ELF-1 (cell line): Measurements from ENCODE around the gene NAGK.
"Not testable (repeated sequence)": the region's sequence is repeated elsewhere in the genome, so short reads cannot be mapped to it uniquely, and the experiment has no call there.

Experiments used
- DNase-seq: peaks from one replicate; pipeline ENCODE4 v3.0.0-alpha.2; 2016; ENCODE audit warnings: low read depth, low spot score

Gene NAGK

DNA sequence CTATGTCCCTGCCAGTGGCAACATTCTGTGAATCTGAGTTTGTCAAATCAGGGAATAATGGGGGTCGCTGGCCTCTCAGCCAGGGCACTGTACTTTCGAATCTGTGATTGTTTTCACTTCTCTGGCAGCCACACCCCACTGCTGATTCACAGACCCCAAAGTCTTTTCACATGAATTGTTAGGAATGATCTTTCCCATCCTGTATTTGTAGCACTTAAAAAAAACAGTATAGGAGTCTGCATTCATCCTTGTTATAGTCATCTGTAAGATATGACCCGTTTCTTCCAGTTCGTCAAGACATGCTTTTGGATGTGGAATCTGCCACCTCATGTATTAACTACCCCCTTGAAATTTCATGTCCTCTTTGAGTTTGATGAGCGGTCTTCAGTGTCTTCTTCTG is 928 bp downstream of the NAGK start:
- DNase-seq, result no peak

DNA sequence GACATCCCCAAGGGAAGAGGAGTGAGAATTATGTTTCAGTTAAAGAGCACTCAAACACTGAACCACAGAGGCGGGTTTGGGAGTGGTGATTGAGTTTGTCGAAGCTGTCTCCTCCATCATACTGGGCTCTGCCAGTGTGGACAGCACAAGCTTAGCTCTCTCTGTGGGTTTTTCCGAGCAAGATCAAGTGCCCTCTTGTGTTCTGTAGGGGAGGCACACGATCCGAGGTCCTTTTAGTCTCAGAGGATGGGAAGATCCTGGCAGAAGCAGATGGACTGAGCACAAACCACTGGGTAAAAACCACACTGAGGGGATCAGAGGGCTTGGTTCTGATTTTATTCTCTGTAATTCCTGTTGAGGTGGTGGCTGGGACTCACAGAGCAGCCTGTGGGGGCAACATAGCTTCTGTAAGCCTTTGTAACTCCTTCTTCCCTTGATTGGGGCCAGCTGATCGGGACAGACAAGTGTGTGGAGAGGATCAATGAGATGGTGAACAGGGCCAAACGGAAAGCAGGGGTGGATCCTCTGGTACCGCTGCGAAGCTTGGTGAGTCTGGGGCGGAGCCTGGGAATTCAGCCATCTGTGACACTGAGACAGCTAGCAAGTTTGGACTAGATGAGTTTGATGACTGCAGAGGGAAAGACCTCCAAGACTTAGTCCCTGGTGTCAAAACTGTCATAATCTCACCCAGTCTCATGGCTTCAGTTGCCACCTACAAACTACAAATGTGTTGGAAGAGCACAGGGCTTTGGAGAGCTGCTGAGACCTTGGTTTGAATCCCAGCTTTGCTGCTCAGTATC is 2.0 kb downstream of the NAGK start:
- DNase-seq, result peak; percentile 57

- DNase-seq, result no peak
These were observed 3.4 kb downstream of the NAGK start for GRCh38 chr2:71071681-71072398.

DNA sequence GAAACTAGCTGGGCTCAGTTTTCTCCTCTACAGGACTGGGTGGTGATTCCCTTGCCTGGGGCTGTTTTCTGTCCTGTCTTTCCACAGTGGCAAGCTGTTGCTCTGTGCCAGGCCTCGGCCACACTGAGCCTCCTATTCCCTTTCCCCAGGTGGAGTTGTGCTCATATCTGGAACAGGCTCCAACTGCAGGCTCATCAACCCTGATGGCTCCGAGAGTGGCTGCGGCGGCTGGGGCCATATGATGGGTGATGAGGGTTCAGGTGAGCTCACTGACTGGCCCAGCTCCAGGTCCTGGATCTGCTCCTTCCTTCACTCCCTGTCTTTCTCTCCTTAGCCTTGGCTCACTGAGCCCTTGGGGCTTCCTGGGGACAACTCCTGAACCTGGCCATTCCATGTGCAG is 4.0 kb downstream of the NAGK start:
- DNase-seq, result no peak

GRCh38 chr2:71073475-71073874 is 5.0 kb downstream of the NAGK start:
- no peak for DNase-seq

- DNase-seq, result no peak
These were observed 6.5 kb downstream of the NAGK start for GRCh38 chr2:71074893-71075395.

DNA sequence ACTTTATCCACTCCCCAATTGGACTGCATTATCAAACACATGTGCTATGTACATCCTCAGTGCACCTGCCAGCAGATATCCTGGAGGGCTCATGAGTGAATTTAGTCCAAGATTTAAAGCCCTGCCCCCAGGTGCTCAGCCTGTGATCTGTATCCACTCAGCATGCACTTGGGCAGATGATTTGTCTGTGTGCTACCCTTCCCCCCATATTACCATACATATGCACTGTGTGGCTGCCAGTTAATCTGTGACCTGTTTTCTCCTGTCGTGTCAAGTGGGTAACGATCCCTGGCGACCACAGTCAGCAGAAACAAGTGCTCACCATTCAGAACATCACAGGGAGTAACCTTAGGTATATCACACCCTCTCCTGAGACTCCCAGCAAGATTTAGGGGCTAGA is 10.2 kb downstream of the NAGK start:
- DNase-seq, result no peak

DNA sequence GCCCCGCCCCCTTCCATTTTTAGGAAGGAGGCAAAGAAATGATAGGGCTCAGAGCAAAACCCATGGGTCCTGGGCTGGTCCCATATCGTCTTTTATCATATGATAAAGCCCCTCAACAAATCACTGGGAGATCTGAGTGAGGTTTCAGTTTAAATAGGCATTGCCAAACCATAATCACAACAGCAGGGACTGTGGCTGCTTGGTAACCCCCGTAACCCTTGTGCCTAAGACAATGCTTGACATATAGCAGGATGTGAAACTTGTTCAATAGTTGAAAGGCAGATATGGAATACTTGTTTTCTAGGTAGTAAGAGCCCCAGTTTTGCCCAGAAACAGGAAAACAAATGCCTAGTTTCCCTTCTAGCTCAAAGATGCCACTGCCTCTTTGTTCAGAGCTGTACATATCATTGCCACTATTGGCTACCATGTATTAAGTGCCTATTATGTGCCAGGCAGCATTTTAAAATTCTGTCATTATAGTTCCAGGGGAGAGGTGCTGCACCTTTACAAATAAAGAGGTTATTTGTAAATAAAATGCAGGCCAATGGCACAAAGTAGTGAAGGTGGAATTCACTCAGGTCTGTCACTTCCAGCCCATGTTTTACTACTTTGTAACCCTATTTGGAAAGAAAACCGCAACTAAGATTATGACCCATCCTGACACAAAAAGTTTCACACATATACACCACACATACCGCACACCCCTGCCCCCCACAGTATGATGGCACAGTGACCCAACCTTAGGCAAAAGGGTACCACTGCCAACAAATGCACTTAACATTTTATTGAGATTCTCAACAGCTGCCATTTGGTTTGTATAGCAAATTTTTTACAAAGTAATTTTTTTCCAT is 14.2 kb downstream of the NAGK start:
- no peak for DNase-seq

DNA sequence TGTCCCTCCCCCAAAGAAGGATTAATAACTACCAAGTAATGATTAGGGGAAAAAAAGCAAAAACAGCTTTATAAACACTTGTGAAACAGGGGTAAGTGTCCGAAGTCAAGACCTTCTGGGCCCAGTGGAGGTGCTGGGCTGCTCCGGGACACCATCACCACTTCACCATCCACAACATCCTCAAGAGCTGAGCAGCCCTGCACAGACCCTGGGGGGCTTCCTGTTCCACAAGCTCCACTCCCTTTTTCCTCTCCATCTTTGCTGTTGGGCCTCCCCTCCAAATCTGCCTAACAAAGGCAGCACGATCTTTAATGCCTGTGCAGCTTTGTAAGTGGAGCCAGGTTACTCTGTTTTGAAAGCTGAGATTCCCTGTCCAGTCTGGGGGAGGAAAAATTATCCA is 14.8 kb downstream of the NAGK start:
- DNase-seq, result not testable (repeated sequence)

DNA sequence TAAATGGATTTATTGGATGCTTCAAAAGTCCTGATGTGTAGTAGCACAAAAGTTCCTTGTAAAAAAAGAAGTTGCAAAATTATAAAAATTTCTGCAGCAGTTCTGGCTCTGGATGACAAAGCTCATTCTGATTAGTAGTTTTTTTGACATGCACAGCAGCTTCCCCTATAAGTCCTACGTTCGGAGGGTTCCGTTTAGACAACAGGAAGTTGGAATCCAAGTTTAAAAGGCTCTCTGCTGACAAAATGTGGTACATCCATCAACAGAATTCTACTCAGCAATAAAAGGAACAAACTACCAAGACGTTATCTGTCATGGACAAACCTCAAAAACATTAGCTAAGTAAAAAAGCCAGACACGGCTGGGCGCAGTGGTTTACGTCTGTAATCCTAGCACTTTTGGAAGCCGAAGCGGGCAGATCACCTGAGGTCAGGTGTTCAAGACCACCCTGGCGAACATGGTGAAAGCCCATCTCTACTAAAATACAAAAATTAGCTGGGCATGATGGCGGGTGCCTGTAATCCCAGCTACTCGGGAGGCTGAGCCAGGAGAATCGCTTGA is 15.4 kb downstream of the NAGK start:
- not testable (repeated sequence) for DNase-seq

DNA sequence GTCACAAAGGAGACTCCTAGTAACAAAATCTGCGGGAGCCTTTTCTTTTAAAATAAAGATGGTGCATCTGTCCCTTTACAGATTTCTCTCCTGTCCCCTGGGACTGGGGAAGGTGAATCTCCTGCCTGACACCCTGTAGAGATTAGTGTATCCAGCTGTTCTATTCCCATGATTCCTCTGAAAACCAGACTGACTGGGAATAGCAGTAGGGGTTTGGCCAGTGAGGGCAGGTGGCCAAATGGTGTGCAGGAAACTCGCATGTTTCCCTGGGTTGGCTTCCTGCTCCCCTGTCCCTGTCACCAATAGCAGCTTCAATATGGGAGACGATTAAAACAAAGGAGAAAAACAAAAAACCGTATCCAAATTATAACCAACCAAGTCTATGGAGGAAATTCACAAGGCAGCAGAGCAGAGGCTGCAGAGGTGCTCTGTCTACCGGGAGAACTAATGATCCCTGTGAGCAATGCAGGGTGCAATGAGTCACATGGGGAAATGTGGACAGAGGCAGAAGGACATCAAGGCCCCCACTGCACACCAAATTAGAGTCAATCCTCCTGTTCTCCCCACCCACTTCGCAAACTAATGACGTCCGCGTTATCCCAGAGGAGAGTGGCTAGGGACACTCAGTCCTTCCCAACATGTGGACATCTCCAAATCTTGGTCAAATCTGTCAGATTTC is 17.0 kb downstream of the NAGK start:
- not testable (repeated sequence) for DNase-seq

DNA sequence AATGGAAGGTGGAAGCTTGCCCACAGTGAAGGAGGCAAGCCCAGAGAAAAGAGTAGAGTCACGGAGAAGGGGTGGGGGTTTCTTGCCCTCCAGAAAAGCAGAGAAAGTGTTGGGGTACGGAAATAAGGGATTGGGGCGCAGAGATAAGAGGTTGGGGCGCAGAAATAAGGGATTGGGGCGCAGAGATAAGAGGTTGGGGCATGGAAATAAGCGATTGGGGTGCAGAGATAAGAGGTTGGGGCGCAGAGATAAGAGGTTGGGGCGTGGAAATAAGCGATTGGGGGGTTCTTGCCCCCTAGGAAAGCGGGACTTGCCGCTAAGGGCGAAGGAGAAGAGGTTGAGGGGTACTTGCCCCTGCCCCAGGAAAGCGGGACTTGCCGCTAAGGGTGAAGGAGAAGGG is 21.0 kb downstream of the NAGK start:
- not testable (repeated sequence) for DNase-seq

GRCh38 chr2:71091808-71092207 is 23.4 kb downstream of the NAGK start:
- DNase-seq, result peak; percentile 32

GRCh38 chr2:71092491-71093260 is 24.2 kb downstream of the NAGK start:
- DNase-seq, result not testable (repeated sequence)

- DNase-seq, result peak; percentile 58
These were observed 31.9 kb downstream of the NAGK start for GRCh38 chr2:71100195-71100964.

- no peak for DNase-seq
These were observed 33.2 kb downstream of the NAGK start for GRCh38 chr2:71101656-71102055.

GRCh38 chr2:71102981-71103681 is 34.7 kb downstream of the NAGK start:
- DNase-seq, result peak; percentile 44

DNA sequence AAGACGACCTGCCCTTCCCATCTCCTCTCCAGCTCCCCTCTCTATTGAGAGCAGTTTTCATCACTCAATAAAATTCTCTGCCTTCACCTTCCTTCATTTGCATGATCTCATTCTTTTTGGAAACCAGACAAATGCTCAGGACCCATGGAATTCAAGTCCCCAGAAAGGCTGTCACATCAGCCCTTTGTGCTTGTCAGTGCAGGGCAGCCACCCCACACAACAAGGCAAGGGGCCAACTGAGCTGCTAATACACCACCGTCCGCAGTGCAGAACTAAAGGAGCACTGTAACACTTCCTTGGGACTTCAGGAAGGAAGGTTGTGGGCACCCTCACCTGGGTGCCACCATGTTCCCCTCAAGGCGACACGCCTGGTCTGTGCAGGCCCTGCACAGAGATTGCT is 35.4 kb downstream of the NAGK start:
- DNase-seq, result no peak

DNA sequence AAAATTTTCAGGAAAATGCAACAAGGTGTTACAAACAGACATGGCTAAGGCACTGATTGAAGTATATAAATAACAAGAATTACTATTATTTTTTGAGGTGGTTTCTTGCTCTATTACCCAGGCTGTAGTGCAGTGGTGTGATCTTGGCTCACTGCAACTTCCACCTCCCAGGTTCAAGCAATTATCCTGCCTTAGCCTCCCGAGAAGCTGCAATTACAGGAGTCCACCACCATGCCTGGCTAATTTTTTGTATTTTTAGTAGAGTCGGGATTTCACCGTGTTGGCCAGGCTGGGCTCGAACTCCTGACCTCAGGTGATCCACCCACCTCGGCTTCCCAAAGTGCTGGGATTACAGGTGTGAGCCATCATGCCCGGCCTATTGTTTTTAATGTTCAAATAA is 38.0 kb downstream of the NAGK start:
- not testable (repeated sequence) for DNase-seq
